Right atrium auricular region (tissue), 2 donors: ENCODE measurements around the gene REG4. TPM values are rescaled to one million over a fixed set of nuclear protein-coding genes. Genes with fewer than 3 reads are reported as not detected.

Experiments
- DNase-seq: peaks from one replicate; pipeline ENCODE4 v3.0.0-alpha.2; 2019; ENCODE audit warnings: low spot score
- H3K27ac ChIP-seq, 2 donors: fragments of 200-600 bp; sonication (generic); 1 replicate in 1 of 2; 2 replicates in 1 of 2; pipeline ENCODE4 v1.5.1; 2016 to 2019
- H3K27me3 ChIP-seq, 2 donors: fragments of 200-600 bp; sonication (generic); one replicate each; pipeline versions ENCODE4 v1.5.1 to v1.6.0; 2017 to 2019
- H3K36me3 ChIP-seq: fragments of 200-600 bp; sonication (generic); one replicate; pipeline ENCODE4 v1.5.1; 2016
- H3K4me1 ChIP-seq, 2 donors: fragments of 200-600 bp; sonication (generic); one replicate each; pipeline versions ENCODE4 v1.5.1 to v1.6.0; 2017 to 2019
- H3K4me3 ChIP-seq, 2 donors: fragments of 200-600 bp; sonication (generic); 1 replicate in 1 of 2; 2 replicates in 1 of 2; pipeline ENCODE4 v1.5.1; 2017 to 2019; ENCODE audit warnings: mild to moderate bottlenecking in 1 of 2, moderate library complexity in 1 of 2
- H3K9me3 ChIP-seq, 2 donors: fragments of 200-600 bp; sonication (generic); one replicate each; pipeline ENCODE4 v1.5.1; 2019
- total RNA-seq, 2 donors: library from RNA; depleted of rRNA; stranded (reverse); fragments of >200 nt; gene quantifications; one replicate each; pipeline ENCODE4 v1.1.0, GENCODE V29; 2016
- TF ChIP-seq, protein P1 (sequence below), 2 donors: fragments of 200-600 bp; sonication (generic); IDR thresholded peaks; one replicate each; pipeline ENCODE4 v1.5.1; 2019; ENCODE audit warnings: antibody characterized with exemption in 2 of 2

Gene REG4
- total RNA-seq, 2 donors from 2014 or later: not detected

DNA sequence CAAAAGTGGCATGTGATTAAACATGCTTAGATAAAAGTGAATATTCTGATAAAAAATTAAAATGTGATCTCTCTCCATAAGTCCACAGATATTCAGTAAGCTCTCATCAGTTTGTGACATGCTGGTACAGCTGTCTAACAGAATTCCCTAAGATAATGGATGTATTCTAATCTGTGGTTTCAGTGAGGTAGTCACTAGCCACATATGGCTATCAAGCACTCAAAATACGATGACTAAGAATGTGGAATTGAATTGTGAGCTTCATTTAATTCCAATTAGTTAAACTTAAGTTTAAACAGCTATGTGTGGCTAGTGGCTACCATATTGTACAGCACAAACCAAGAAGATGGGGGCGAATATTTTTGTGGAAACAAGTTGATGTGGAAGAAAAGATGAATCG lies 4.1 kb upstream of the REG4 start:
- Histone ChIP-seq H3K27me3 (no peaks in the 10 kb centered on the region), H3K36me3 (no peaks in the 10 kb centered on the region), H3K27ac (no peak overlapping the region), H3K4me3 (no peak overlapping the region), H3K9me3 (no peaks in the 10 kb centered on the region), H3K4me1 (no peaks in the 10 kb centered on the region)
- TF ChIP-seq, protein P1, sequence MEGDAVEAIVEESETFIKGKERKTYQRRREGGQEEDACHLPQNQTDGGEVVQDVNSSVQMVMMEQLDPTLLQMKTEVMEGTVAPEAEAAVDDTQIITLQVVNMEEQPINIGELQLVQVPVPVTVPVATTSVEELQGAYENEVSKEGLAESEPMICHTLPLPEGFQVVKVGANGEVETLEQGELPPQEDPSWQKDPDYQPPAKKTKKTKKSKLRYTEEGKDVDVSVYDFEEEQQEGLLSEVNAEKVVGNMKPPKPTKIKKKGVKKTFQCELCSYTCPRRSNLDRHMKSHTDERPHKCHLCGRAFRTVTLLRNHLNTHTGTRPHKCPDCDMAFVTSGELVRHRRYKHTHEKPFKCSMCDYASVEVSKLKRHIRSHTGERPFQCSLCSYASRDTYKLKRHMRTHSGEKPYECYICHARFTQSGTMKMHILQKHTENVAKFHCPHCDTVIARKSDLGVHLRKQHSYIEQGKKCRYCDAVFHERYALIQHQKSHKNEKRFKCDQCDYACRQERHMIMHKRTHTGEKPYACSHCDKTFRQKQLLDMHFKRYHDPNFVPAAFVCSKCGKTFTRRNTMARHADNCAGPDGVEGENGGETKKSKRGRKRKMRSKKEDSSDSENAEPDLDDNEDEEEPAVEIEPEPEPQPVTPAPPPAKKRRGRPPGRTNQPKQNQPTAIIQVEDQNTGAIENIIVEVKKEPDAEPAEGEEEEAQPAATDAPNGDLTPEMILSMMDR (IDR thresholded peaks at IDR 0.05): no peak
- no peak for DNase-seq

DNA sequence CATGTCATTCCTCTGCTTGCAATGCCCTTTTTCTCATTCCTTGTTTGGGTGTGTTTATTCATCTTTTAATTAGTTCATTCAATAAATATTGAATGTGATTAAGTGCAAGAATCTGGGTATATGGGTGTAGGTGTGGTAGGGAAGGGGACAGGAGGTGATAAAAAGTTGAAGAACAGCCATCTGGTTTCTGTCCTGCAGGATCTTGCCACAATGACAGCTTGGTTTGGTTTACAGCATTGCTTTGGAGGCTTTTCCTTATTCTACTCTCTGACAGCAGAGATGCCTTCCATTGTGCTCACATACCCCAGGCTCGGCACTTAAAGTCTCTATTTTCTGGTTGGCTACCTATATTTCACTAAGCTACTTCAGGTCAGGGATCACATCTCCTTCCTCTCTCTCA lies 3.0 kb upstream of the REG4 start:
- TF ChIP-seq, protein P1 (IDR thresholded peaks at IDR 0.05): no peak

GRCh38 chr1:119811985-119812557 lies 811 bp upstream of the REG4 start:
- Histone ChIP-seq H3K27ac (no peak overlapping the region), H3K9me3 (no peaks in the 10 kb centered on the region), H3K4me1 (no peaks in the 10 kb centered on the region), H3K36me3 (no peaks in the 10 kb centered on the region), H3K4me3 (no peak overlapping the region), H3K27me3 (no peaks in the 10 kb centered on the region)
- TF ChIP-seq, protein P1 (IDR thresholded peaks at IDR 0.05): no peak
- DNase-seq: no peak

More for the DNA sequence above, 3.0 kb upstream of the REG4 start:
- Histone ChIP-seq H3K27ac (no peak overlapping the region), H3K4me1 (no peaks in the 10 kb centered on the region), H3K27me3 (no peaks in the 10 kb centered on the region), H3K9me3 (no peaks in the 10 kb centered on the region), H3K36me3 (no peaks in the 10 kb centered on the region), H3K4me3 (no peak overlapping the region)
- DNase-seq: no peak

DNA sequence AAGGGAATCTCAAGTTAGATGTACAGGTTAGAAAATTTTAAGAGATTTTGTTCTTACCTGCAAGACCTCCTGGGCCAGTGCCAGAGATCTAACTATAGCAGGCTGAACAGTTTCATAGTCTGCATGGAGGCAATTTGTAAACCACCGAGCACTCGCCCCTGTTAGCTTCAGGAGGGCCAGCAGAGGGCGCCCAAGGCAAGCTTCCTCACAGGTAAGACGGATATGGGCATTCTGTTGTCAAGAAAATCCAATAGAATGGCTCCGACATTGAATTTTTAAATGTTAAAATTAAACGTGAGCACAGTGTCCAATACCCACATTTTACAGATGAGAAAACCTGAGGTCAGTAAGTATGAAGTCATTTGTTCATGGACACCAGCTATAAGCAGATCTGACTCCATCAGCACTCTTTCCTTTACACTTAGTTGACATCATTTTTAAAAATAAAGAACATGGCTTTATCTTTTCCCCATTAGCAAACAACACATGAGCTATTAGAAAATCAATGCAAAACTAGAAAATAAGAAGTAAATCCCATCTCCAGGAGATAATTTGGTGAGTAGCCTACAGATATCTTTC lies 2.2 kb downstream of the REG4 start:
- Histone ChIP-seq H3K27me3 (no peaks in the 10 kb centered on the region), H3K4me3 (no peak overlapping the region)
- peak; percentile 74 for DNase-seq

DNA sequence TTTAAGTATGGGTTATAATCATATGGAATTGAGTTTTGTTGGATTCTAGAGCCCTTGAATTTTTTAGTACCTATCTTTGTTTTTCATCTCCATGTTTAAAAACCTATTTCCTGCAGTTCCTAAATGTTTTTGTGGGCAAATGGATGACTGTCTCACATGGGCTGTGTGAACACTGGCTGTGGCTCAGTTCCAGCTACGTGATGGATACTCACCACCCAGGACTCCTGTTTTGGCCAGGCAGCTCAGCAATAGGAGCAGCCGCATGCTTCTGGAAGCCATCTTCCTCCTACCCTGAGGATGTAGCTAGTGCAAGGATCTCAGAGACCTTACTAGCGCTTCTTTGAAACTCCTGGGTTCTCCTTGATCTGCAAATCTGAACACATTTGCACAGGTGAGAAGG lies 2.8 kb downstream of the REG4 start:
- no peak for DNase-seq
- H3K36me3 ChIP-seq: no peaks in the 10 kb centered on the region
- H3K27me3 ChIP-seq: no peaks in the 10 kb centered on the region
- H3K4me3 ChIP-seq: no peak overlapping the region
- TF ChIP-seq, protein P1 (IDR thresholded peaks at IDR 0.05): no peak
- no peaks in the 10 kb centered on the region for H3K9me3 ChIP-seq
- no peak overlapping the region for H3K27ac ChIP-seq
- H3K4me1 ChIP-seq: no peaks in the 10 kb centered on the region

More for the DNA sequence above, 2.2 kb downstream of the REG4 start:
- H3K27ac ChIP-seq: no peak overlapping the region
- H3K4me1 ChIP-seq: no peaks in the 10 kb centered on the region
- no peaks in the 10 kb centered on the region for H3K9me3 ChIP-seq
- H3K36me3 ChIP-seq: no peaks in the 10 kb centered on the region
- TF ChIP-seq, protein P1 (IDR thresholded peaks at IDR 0.05): peak; percentile 84 to 89

GRCh38 chr1:119806489-119806888 lies 4.8 kb downstream of the REG4 start:
- DNase-seq: no peak
- TF ChIP-seq, protein P1 (IDR thresholded peaks at IDR 0.05): no peak
- Histone ChIP-seq H3K9me3 (no peaks in the 10 kb centered on the region), H3K4me3 (no peak overlapping the region), H3K4me1 (no peaks in the 10 kb centered on the region), H3K27ac (no peak overlapping the region), H3K27me3 (no peaks in the 10 kb centered on the region), H3K36me3 (no peaks in the 10 kb centered on the region)
